Naive thymus-derived CD4-positive, alpha-beta T cell (primary cell): Measurements from ENCODE around the gene PRIM2. TPM values are rescaled to one million over a fixed set of nuclear protein-coding genes. Genes with fewer than 3 reads are reported as not detected.
"Not testable (repeated sequence)": the region's sequence is repeated elsewhere in the genome, so short reads cannot be mapped to it uniquely, and the experiment has no call there.

Source experiments
- ATAC-seq: fragments of 150-1000 bp; cut with Tn5 transposase; 2 replicates; pipeline ENCODE4 v1.10.0; 2021; ENCODE audit warnings: mild to moderate bottlenecking, moderate library complexity
- CTCF ChIA-PET: fragments of 350-600 bp; sonication (Branson Sonifier 250); formaldehyde crosslinking; loops from one replicate; lab custom pipeline; 2021; ENCODE audit warnings: antibody characterized with exemption; lab: Charles Lee
- POLR2A ChIA-PET: fragments of 350-600 bp; sonication (Branson Sonifier 250); formaldehyde crosslinking; loops from one replicate; lab custom pipeline; 2021; ENCODE audit warnings: antibody characterized with exemption, inconsistent platforms; lab: Charles Lee
- DNase-seq, 9 donors: peaks; one replicate each; pipeline versions ENCODE4 v3.0.0 to v3.0.0-alpha.2; 2020 to 2022; ENCODE audit warnings: mixed read lengths in 1 of 9
- H3K27ac ChIP-seq: one replicate; pipeline ENCODE4 v1.7.0; 2013; ENCODE audit warnings: mild to moderate bottlenecking, low read depth, low read length, moderate library complexity
- H3K27me3 ChIP-seq, 2 donors: one replicate each; pipeline ENCODE4 v1.7.0; 2013; ENCODE audit warnings: low read length in 2 of 2, mild to moderate bottlenecking in 2 of 2, moderate library complexity in 2 of 2; ENCODE audit not compliant: control insufficient read depth in 2 of 2, insufficient read depth in 2 of 2
- H3K36me3 ChIP-seq, 3 experiments: 1 replicate in 2 of 3; 2 replicates in 1 of 3; pipeline ENCODE4 v1.7.0; 2013; ENCODE audit warnings: low read length in 3 of 3, mild to moderate bottlenecking in 3 of 3, moderate library complexity in 1 of 3; ENCODE audit not compliant: insufficient read depth in 3 of 3, control insufficient read depth in 2 of 3
- H3K4me1 ChIP-seq, 2 donors: one replicate each; pipeline ENCODE4 v1.7.0; 2013; ENCODE audit warnings: low read length in 2 of 2, mild to moderate bottlenecking in 2 of 2, moderate library complexity in 1 of 2; ENCODE audit not compliant: control insufficient read depth in 2 of 2, insufficient read depth in 2 of 2
- H3K4me3 ChIP-seq: 2 replicates; pipeline ENCODE4 v1.7.0; 2013; ENCODE audit warnings: mild to moderate bottlenecking, low read length
- H3K9me3 ChIP-seq, 3 experiments: 1 replicate in 2 of 3; 2 replicates in 1 of 3; pipeline ENCODE4 v1.7.0; 2013; ENCODE audit warnings: low read length in 3 of 3; ENCODE audit not compliant: control insufficient read depth in 2 of 3
- H3K27ac Mint-ChIP-seq, 9 donors: one replicate each; pipeline ENCODE4 v1.8.0; 2020 to 2022; ENCODE audit warnings: mixed read lengths in 9 of 9, mild to moderate bottlenecking in 8 of 9, moderate library complexity in 5 of 9, inconsistent platforms in 2 of 9
- H3K27me3 Mint-ChIP-seq, 5 donors: one replicate each; pipeline ENCODE4 v1.8.0; 2021 to 2022; ENCODE audit warnings: mixed read lengths in 5 of 5, mild to moderate bottlenecking in 1 of 5
- H3K36me3 Mint-ChIP-seq, 5 donors: one replicate each; pipeline ENCODE4 v1.8.0; 2020 to 2022; ENCODE audit warnings: mixed read lengths in 5 of 5, mild to moderate bottlenecking in 3 of 5, inconsistent platforms in 1 of 5
- H3K4me1 Mint-ChIP-seq, 7 donors: one replicate each; pipeline ENCODE4 v1.8.0; 2020 to 2022; ENCODE audit warnings: mixed read lengths in 7 of 7, mild to moderate bottlenecking in 3 of 7, inconsistent platforms in 1 of 7
- H3K4me3 Mint-ChIP-seq, 10 donors: one replicate each; pipeline ENCODE4 v1.8.0; 2020 to 2022; ENCODE audit warnings: mild to moderate bottlenecking in 10 of 10, mixed read lengths in 10 of 10, moderate library complexity in 6 of 10, inconsistent platforms in 2 of 10
- H3K9me3 Mint-ChIP-seq, 11 donors: one replicate each; pipeline ENCODE4 v1.8.0; 2020 to 2022; ENCODE audit warnings: mixed read lengths in 11 of 11, mild to moderate bottlenecking in 4 of 11, inconsistent platforms in 1 of 11, moderate library complexity in 1 of 11
- intact Hi-C, 2 donors: fragments of 100-400 bp; cut with micrococcal nuclease; formaldehyde crosslinking; loops; one replicate each; pipeline ENCODE4 v1.15.1; 2023
- polyA plus RNA-seq, 2 donors: library from polyadenylated mRNA; unstranded; fragments of 300-500 nt; fragmentation: Illumina TruSeq; gene quantifications; one replicate each; pipeline ENCODE4 v1.2.3, GENCODE V29; 2021
- total RNA-seq, 6 experiments: library from RNA in 5 of 6; stranded (reverse) in 5 of 6; gene quantifications; 1 replicate in 5 of 6; 2 replicates in 1 of 6; pipeline ENCODE4 v1.2.3 and lab custom pipeline; 2021 to 2026

Gene PRIM2
- total and polyA plus RNA-seq, 7 experiments from 2014 or later, result 7.2 to 33.2 (median 11.9) TPM

DNA sequence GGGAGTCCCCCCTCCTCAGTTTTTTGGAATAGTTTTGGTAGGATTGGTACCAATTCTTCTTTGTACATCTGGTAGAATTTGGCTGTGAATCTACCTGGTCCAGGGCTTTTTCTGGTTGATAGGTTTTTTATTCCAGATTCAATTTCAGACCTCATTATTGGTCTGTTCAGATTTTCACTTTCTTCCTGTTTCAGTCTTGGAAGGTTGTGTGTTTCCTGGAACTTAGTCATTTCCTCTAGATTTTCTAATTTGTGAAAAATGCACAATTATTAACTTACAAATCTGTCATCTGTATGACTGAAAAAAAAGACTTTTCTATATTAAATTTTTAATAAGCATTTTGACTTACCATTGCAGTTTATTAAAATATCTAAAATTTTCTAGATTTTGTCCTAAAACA lies 287.9 kb downstream of the PRIM2 start:
- DNase-seq, H3K27me3 Mint-ChIP-seq, intact Hi-C loops, H3K27ac ChIP-seq, H3K4me3 Mint-ChIP-seq, H3K27ac Mint-ChIP-seq, H3K9me3 Mint-ChIP-seq, H3K36me3 ChIP-seq, POLR2A ChIA-PET, H3K9me3 ChIP-seq, ATAC-seq, H3K27me3 ChIP-seq, H3K4me1 ChIP-seq, CTCF ChIA-PET, H3K4me3 ChIP-seq, H3K4me1 Mint-ChIP-seq: not testable (repeated sequence)
- peaks cover 5 to 58% (median 33%) of the 10 kb centered on the region in 5 donors for H3K36me3 Mint-ChIP-seq

DNA sequence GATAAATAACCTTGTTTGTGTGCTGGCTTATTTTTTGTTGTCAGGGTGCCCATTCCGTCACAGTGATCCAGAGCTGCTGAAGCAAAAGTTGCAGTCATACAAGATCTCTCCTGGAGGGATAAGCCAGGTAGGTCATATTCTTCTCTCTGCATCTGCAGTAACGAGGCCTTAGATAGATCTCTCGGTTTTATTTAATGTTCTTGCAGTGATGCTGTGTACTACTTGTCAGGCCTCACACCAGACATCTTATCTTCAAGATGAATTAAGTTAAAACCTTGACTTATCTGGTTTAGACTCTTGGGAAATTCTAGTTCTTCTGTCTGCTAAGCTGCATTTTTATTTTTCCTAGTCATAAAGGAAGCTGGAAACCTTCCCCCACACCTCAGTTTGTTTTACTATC lies 288.9 kb downstream of the PRIM2 start:
- H3K4me3 Mint-ChIP-seq, CTCF ChIA-PET, H3K4me1 ChIP-seq, H3K27me3 ChIP-seq, intact Hi-C loops, ATAC-seq, H3K27me3 Mint-ChIP-seq, H3K27ac Mint-ChIP-seq, H3K36me3 ChIP-seq, H3K9me3 ChIP-seq, H3K4me3 ChIP-seq, H3K27ac ChIP-seq, DNase-seq, H3K9me3 Mint-ChIP-seq, POLR2A ChIA-PET, H3K4me1 Mint-ChIP-seq: not testable (repeated sequence)
- peaks cover 5 to 53% (median 29%) of the 10 kb centered on the region in 5 donors for H3K36me3 Mint-ChIP-seq

DNA sequence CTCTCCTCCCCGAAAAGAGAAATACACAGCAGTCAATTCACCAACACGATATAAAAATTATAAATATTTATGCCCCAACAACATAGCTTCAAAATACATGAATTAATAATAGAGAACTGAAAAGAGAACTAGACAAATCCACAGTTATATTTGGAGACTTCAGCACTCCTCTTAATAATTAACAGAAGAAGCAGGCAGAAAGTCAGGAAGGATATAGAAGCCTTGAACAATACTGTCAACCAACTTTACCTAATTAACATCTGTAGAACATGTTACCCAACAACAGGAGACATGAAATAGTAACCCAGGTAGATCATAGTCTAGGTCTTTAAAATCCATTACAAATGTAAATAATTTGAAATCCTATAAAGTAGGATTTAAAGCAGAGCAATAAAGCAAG lies 293.2 kb downstream of the PRIM2 start:
- H3K36me3 ChIP-seq, H3K9me3 Mint-ChIP-seq, H3K27me3 Mint-ChIP-seq, H3K4me1 Mint-ChIP-seq, H3K4me3 ChIP-seq, ATAC-seq, CTCF ChIA-PET, H3K9me3 ChIP-seq, intact Hi-C loops, H3K4me1 ChIP-seq, H3K27ac Mint-ChIP-seq, POLR2A ChIA-PET, H3K27me3 ChIP-seq, DNase-seq, H3K27ac ChIP-seq, H3K4me3 Mint-ChIP-seq: not testable (repeated sequence)
- H3K36me3 Mint-ChIP-seq, result peaks cover 0 to 38% (median 21%) of the 10 kb centered on the region in 5 donors

DNA sequence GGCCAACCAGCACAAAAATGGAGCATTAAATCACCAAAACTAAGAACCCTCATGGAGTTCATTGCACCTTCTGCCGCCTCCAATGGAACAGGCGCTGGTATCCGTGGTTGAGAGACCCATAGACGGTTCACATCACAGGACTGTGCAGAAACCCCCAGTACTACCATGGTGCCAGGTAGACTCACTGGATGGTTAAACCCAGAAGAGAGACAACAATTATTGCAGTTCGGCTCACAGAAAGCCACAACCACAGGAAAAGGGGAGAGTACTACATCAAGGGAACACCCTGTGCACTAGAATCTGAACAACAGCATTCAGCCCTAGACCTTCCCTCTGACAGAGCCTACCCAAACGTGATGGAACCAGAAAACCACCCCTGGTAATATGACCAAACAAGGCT lies 301.5 kb downstream of the PRIM2 start:
- H3K4me1 Mint-ChIP-seq, H3K36me3 ChIP-seq, H3K4me3 Mint-ChIP-seq, POLR2A ChIA-PET, H3K27ac Mint-ChIP-seq, H3K27ac ChIP-seq, H3K27me3 ChIP-seq, H3K4me3 ChIP-seq, intact Hi-C loops, H3K4me1 ChIP-seq, ATAC-seq, H3K9me3 Mint-ChIP-seq, DNase-seq, H3K27me3 Mint-ChIP-seq, H3K9me3 ChIP-seq, CTCF ChIA-PET: not testable (repeated sequence)
- peaks cover 0 to 28% (median 17%) of the 10 kb centered on the region in 5 donors for H3K36me3 Mint-ChIP-seq

GRCh38 chr6:57631773-57632172 lies 314.3 kb downstream of the PRIM2 start:
- H3K4me1 Mint-ChIP-seq, H3K27ac Mint-ChIP-seq, H3K36me3 ChIP-seq, H3K27me3 Mint-ChIP-seq, H3K27ac ChIP-seq, H3K4me3 Mint-ChIP-seq, ATAC-seq, H3K4me3 ChIP-seq, POLR2A ChIA-PET, CTCF ChIA-PET, H3K27me3 ChIP-seq, intact Hi-C loops, H3K9me3 ChIP-seq, H3K4me1 ChIP-seq, DNase-seq, H3K9me3 Mint-ChIP-seq: not testable (repeated sequence)
- peaks cover 5 to 32% (median 17%) of the 10 kb centered on the region in 5 donors for H3K36me3 Mint-ChIP-seq

- H3K4me1 ChIP-seq, H3K36me3 Mint-ChIP-seq, H3K4me3 Mint-ChIP-seq, H3K4me1 Mint-ChIP-seq, H3K9me3 ChIP-seq, H3K27ac ChIP-seq, intact Hi-C loops, H3K36me3 ChIP-seq, H3K27me3 ChIP-seq, H3K27ac Mint-ChIP-seq, H3K9me3 Mint-ChIP-seq, DNase-seq, POLR2A ChIA-PET, CTCF ChIA-PET, ATAC-seq, H3K4me3 ChIP-seq: not testable (repeated sequence)
- peaks cover 0 to 17% (median 0%) of the 10 kb centered on the region in 5 donors for H3K27me3 Mint-ChIP-seq
Observed at GRCh38 chr6:57658526-57658925, 341.1 kb downstream of the PRIM2 start.

- intact Hi-C loops, POLR2A ChIA-PET: not testable (repeated sequence)
Observed at GRCh38 chr6:57659794-57660193, 342.4 kb downstream of the PRIM2 start.

More at GRCh38 chr6:57659794-57660193, 342.4 kb downstream of the PRIM2 start:
- DNase-seq, H3K4me1 Mint-ChIP-seq, H3K27ac Mint-ChIP-seq, H3K36me3 Mint-ChIP-seq, H3K9me3 ChIP-seq, CTCF ChIA-PET, H3K4me3 Mint-ChIP-seq, H3K27ac ChIP-seq, H3K9me3 Mint-ChIP-seq, H3K36me3 ChIP-seq, H3K4me3 ChIP-seq, H3K27me3 ChIP-seq, ATAC-seq, H3K4me1 ChIP-seq: not testable (repeated sequence)
- H3K27me3 Mint-ChIP-seq, result peaks cover 0 to 17% (median 0%) of the 10 kb centered on the region in 5 donors
